Liver (tissue), 3 donors: ENCODE data around the gene RPL35.

Source experiments
- CTCF ChIP-seq: fragments of 150-350 bp; IDR thresholded peaks from 2 replicates; pipeline ENCODE4 v1.5.1; 2017; ENCODE audit warnings: improper control_type of control experiment, low read depth, low read length; ENCODE audit not compliant: missing input control
- EGR1 ChIP-seq, 2 donors: IDR thresholded peaks; 2 replicates each; pipeline ENCODE4 v1.6.1; 2016 to 2018; ENCODE audit warnings: antibody characterized with exemption in 2 of 2, low read depth in 2 of 2
- GABPA ChIP-seq, 2 donors: IDR thresholded peaks in 1 of 2; conservative IDR thresholded peaks in 1 of 2; 2 replicates each; pipeline ENCODE4 v1.6.1; 2016; ENCODE audit warnings: antibody characterized with exemption in 2 of 2, mild to moderate bottlenecking in 1 of 2, moderate library complexity in 1 of 2
- HNF4G ChIP-seq: IDR thresholded peaks from 2 replicates; pipeline ENCODE4 v1.6.1; 2016; ENCODE audit warnings: antibody characterized with exemption
- JUND ChIP-seq, 2 donors: IDR thresholded peaks; 2 replicates each; pipeline ENCODE4 v1.6.1; 2016; ENCODE audit warnings: antibody characterized with exemption in 2 of 2
- RAD21 ChIP-seq, 2 donors: IDR thresholded peaks; 2 replicates each; pipeline ENCODE4 v1.6.1; 2016; ENCODE audit warnings: antibody characterized with exemption in 2 of 2, mild to moderate bottlenecking in 2 of 2
- REST ChIP-seq: IDR thresholded peaks from 2 replicates; pipeline ENCODE4 v1.6.1; 2016; ENCODE audit warnings: antibody characterized with exemption, mild to moderate bottlenecking
- SP1 ChIP-seq: IDR thresholded peaks from 2 replicates; pipeline ENCODE4 v1.6.1; 2018; ENCODE audit warnings: antibody characterized with exemption, mild to moderate bottlenecking
- TAF1 ChIP-seq: conservative IDR thresholded peaks from 2 replicates; pipeline ENCODE4 v1.6.1; 2016; ENCODE audit warnings: antibody characterized with exemption, mild to moderate bottlenecking
- ZBTB33 ChIP-seq: IDR thresholded peaks from 2 replicates; pipeline ENCODE4 v1.6.1; 2016; ENCODE audit warnings: antibody characterized with exemption
- TF ChIP-seq, protein P1 (sequence below): IDR thresholded peaks from 2 replicates; pipeline ENCODE4 v1.6.1; 2016; ENCODE audit warnings: antibody characterized with exemption
- donor health status: healthy.
- donor health status: healthy.

- TF ChIP-seq TAF1: no peak
- peak; percentile 77 for TF ChIP-seq CTCF
- TF ChIP-seq JUND (IDR thresholded peaks at IDR 0.05): no peak
- no peak for TF ChIP-seq EGR1 (IDR thresholded peaks at IDR 0.05; ENCODE audit: low read depth in 2 of 2)
- no peak for TF ChIP-seq SP1
- TF ChIP-seq RAD21 (IDR thresholded peaks at IDR 0.05): peak; percentile 86 to 90
- no peak for TF ChIP-seq REST
- TF ChIP-seq HNF4G: no peak
- TF ChIP-seq, protein P1, sequence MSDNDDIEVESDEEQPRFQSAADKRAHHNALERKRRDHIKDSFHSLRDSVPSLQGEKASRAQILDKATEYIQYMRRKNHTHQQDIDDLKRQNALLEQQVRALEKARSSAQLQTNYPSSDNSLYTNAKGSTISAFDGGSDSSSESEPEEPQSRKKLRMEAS: no peak
- no peak for TF ChIP-seq ZBTB33
- no peak for TF ChIP-seq GABPA (IDR thresholded peaks at IDR 0.05 in 1 of 2, conservative IDR thresholded peaks at IDR 0.05 in 1 of 2)
These were observed 8.8 kb downstream of the RPL35 start, which contains the start of gene WDR38 for GRCh38 chr9:124852829-124853531.
